Gastrocnemius medialis (tissue), 4 donors: ENCODE results near the gene CADM3.

Source experiments
- POLR2A ChIP-seq, 2 donors: fragments of 450-650 bp; IDR thresholded peaks; one replicate each; pipeline ENCODE4 v1.6.1; 2017; ENCODE audit warnings: antibody characterized with exemption in 2 of 2, mild to moderate bottlenecking in 2 of 2, moderate library complexity in 2 of 2
- TF ChIP-seq, protein P1 (sequence below), 5 experiments: fragments of 450-650 bp in 3 of 5; fragments of 200-600 bp in 2 of 5; sonication (generic) in 2 of 5; IDR thresholded peaks in 4 of 5; conservative IDR thresholded peaks in 1 of 5; 1 replicate in 4 of 5; 2 replicates in 1 of 5; pipeline ENCODE4 v1.5.1; 2016 to 2019; ENCODE audit warnings: antibody characterized with exemption in 5 of 5, mild to moderate bottlenecking in 3 of 5, moderate library complexity in 3 of 5

- TF ChIP-seq, protein P1, sequence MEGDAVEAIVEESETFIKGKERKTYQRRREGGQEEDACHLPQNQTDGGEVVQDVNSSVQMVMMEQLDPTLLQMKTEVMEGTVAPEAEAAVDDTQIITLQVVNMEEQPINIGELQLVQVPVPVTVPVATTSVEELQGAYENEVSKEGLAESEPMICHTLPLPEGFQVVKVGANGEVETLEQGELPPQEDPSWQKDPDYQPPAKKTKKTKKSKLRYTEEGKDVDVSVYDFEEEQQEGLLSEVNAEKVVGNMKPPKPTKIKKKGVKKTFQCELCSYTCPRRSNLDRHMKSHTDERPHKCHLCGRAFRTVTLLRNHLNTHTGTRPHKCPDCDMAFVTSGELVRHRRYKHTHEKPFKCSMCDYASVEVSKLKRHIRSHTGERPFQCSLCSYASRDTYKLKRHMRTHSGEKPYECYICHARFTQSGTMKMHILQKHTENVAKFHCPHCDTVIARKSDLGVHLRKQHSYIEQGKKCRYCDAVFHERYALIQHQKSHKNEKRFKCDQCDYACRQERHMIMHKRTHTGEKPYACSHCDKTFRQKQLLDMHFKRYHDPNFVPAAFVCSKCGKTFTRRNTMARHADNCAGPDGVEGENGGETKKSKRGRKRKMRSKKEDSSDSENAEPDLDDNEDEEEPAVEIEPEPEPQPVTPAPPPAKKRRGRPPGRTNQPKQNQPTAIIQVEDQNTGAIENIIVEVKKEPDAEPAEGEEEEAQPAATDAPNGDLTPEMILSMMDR (IDR thresholded peaks at IDR 0.05 in 4 of 5, conservative IDR thresholded peaks at IDR 0.05 in 1 of 5): no peak
- no peak for TF ChIP-seq POLR2A (IDR thresholded peaks at IDR 0.05)
Observed at GRCh38 chr1:159208175-159208825, 36.9 kb downstream of the CADM3 start.
